DLD1 (cell line): ENCODE measurements around the gene POU3F3.

ENCODE experiments used
- in situ Hi-C: cut with HindIII; loops from 2 replicates; pipeline ENCODE4 v1.10.0; 2017; ENCODE audit warnings: low sequenced_read_pairs

The POU3F3 gene

GRCh38 chr2:104846786-104847585 lies 6.9 kb upstream of the POU3F3 start:
- in situ Hi-C loops = no loop called here

- in situ Hi-C loops = no loop called here
Observed at GRCh38 chr2:104847586-104848160, 6.2 kb upstream of the POU3F3 start.

- in situ Hi-C loops = no loop called here
Observed at GRCh38 chr2:104848526-104848925, 5.4 kb upstream of the POU3F3 start.

GRCh38 chr2:104849101-104849500 lies 4.8 kb upstream of the POU3F3 start:
- in situ Hi-C loops = no loop called here

GRCh38 chr2:104849618-104850141 lies 4.2 kb upstream of the POU3F3 start:
- in situ Hi-C loops = no loop called here

- in situ Hi-C loops = no loop called here
Observed at GRCh38 chr2:104850361-104851290, 3.3 kb upstream of the POU3F3 start.

GRCh38 chr2:104851291-104852089 lies 2.4 kb upstream of the POU3F3 start:
- in situ Hi-C loops = no loop called here

GRCh38 chr2:104852090-104852666 lies 1.7 kb upstream of the POU3F3 start:
- in situ Hi-C loops = no loop called here

- in situ Hi-C loops = no loop called here
Observed at GRCh38 chr2:104854498-104855220, 744 bp downstream of the POU3F3 start.

- in situ Hi-C loops = no loop called here
Observed at GRCh38 chr2:104855221-104856085, 1.5 kb downstream of the POU3F3 start.

- in situ Hi-C loops = no loop called here
Observed at GRCh38 chr2:104856086-104856972, 2.4 kb downstream of the POU3F3 start.

- in situ Hi-C loops = no loop called here
Observed at GRCh38 chr2:104856973-104857261, 3.0 kb downstream of the POU3F3 start.

GRCh38 chr2:104857262-104858005 lies 3.5 kb downstream of the POU3F3 start:
- in situ Hi-C loops = no loop called here

- in situ Hi-C loops = no loop called here
Observed at GRCh38 chr2:104858006-104858978, 4.4 kb downstream of the POU3F3 start.

GRCh38 chr2:104859291-104859765 lies 5.4 kb downstream of the POU3F3 start:
- in situ Hi-C loops = no loop called here
